Measurements from ENCODE around the gene TOM1L2.

- TF ChIP-seq POLR2AphosphoS5 (IDR thresholded peaks at IDR 0.05; ENCODE audit: low read depth) (no peak), GABPA (IDR thresholded peaks at IDR 0.05; ENCODE audit: low read depth) (no peak), REST (IDR thresholded peaks at IDR 0.05; ENCODE audit: insufficient replicate concordance, low read depth) (no peak), SPI1 (IDR thresholded peaks at IDR 0.05; ENCODE audit: borderline replicate concordance, low read depth) (no peak)
- TF ChIP-seq, protein P1, sequence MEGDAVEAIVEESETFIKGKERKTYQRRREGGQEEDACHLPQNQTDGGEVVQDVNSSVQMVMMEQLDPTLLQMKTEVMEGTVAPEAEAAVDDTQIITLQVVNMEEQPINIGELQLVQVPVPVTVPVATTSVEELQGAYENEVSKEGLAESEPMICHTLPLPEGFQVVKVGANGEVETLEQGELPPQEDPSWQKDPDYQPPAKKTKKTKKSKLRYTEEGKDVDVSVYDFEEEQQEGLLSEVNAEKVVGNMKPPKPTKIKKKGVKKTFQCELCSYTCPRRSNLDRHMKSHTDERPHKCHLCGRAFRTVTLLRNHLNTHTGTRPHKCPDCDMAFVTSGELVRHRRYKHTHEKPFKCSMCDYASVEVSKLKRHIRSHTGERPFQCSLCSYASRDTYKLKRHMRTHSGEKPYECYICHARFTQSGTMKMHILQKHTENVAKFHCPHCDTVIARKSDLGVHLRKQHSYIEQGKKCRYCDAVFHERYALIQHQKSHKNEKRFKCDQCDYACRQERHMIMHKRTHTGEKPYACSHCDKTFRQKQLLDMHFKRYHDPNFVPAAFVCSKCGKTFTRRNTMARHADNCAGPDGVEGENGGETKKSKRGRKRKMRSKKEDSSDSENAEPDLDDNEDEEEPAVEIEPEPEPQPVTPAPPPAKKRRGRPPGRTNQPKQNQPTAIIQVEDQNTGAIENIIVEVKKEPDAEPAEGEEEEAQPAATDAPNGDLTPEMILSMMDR (IDR thresholded peaks at IDR 0.05; ENCODE audit: insufficient read depth, low read length), result no peak
Measured at GRCh38 chr17:17976931-17977570, 4.9 kb upstream of the TOM1L2 start.
